Mesodermal cell (in vitro differentiated cells): ENCODE data around the gene CRKL.
A peak's percentile ranks its signal among the peaks of the same experiment; 100 is the strongest.
"Not testable (repeated sequence)": the region's sequence is repeated elsewhere in the genome, so short reads cannot be mapped to it uniquely, and the experiment has no call there.

Experiments
- H3K27ac ChIP-seq: 2 replicates; pipeline ENCODE4 v1.7.0; 2013; ENCODE audit warnings: mild to moderate bottlenecking, low read depth, low read length, moderate library complexity; ENCODE audit not compliant: severe bottlenecking
- H3K36me3 ChIP-seq: 2 replicates; pipeline ENCODE4 v1.7.1; 2013; ENCODE audit warnings: mild to moderate bottlenecking, low read length, moderate library complexity; ENCODE audit not compliant: control insufficient read depth, insufficient read depth
- H3K4me1 ChIP-seq: one replicate; pipeline ENCODE4 v1.7.1; 2013; ENCODE audit warnings: mild to moderate bottlenecking, low read length; ENCODE audit not compliant: insufficient read depth, control insufficient read depth, poor library complexity, severe bottlenecking
- H3K4me3 ChIP-seq: 2 replicates; pipeline ENCODE4 v1.7.0; 2013; ENCODE audit warnings: low read length, control low read depth, mild to moderate bottlenecking; ENCODE audit not compliant: insufficient read depth, poor library complexity, severe bottlenecking; ENCODE audit errors: extremely low read depth
- H3K9me3 ChIP-seq: 2 replicates; pipeline ENCODE4 v1.7.1; 2013; ENCODE audit warnings: mild to moderate bottlenecking, low read length, moderate library complexity; ENCODE audit not compliant: control insufficient read depth
- WGBS, 2 experiments: methylation state at CpG; one replicate each; pipeline ENCODE4 v1.1.5; 2013; ENCODE audit warnings: missing lambda C conversion rate in 2 of 2; ENCODE audit not compliant: insufficient coverage in 2 of 2; 5-methylcytosine and 5-hydroxymethylcytosine counted together

CRKL gene

DNA sequence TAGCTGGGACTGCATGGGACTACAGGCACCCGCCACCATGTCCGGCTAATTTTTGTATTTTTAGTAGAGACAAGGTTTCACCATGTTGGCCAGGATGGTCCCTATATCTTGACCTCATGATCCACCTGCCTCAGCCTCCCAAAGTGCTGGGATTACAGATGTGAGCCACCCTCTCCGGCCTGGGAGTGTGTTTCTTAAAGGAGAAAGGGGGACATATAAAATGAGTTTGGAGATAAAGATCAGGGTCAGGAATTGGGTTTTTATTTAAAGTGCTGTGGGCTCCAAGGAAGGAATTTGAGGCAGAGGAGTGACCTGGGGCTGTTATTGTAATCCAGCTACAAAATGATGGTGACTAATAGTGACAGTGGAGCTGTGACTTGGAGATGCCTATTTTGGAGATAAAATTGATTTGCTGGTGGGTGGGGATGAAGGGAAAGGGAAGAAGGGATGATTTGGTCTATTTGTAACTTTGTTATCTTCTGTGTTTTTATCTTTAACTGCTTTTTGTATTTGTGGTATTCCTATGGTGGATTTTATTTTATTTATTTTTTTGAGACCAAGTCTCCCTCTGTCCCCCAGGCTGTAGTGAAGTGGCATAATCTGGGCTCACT is 5.0 kb downstream of the CRKL start:
- peaks cover 13% of the 10 kb centered on the region for H3K4me1 ChIP-seq
- H3K36me3 ChIP-seq = peaks cover 40% of the 10 kb centered on the region
- H3K27ac ChIP-seq = no peak overlapping the region

DNA sequence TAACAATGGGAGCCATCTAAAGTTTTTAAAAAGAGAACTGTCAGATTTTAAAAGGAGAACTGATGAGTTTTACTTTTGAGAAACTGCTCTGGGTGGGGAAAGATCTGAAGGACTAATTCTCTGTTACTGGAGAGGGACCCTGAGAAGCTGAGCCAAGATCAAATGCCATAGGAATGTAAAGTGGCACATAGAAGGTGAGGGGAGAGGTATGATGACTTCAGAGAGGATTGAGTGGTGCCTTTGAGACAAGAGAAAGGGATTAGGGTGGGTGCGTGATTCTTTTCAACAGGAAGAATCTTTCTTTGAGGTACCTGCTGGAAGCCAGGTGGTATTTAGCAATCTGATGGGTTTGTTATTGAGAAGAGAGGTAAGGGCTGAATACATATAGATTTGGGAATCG is 9.0 kb downstream of the CRKL start:
- H3K9me3 ChIP-seq = no peaks in the 10 kb centered on the region
- peaks cover 4% of the 10 kb centered on the region for H3K4me1 ChIP-seq
- H3K36me3 ChIP-seq = peaks cover 55% of the 10 kb centered on the region
- WGBS, 2 experiments = 86 to 100% methylated on average over 2 of the region's 2 CpGs
- no peak overlapping the region for H3K4me3 ChIP-seq
- no peak overlapping the region for H3K27ac ChIP-seq

More for the DNA sequence above, 5.0 kb downstream of the CRKL start:
- H3K4me3 ChIP-seq = no peak overlapping the region
- no peaks in the 10 kb centered on the region for H3K9me3 ChIP-seq
- 0 to 100% methylated on average over 1 of the region's 3 CpGs for WGBS, 2 experiments

DNA sequence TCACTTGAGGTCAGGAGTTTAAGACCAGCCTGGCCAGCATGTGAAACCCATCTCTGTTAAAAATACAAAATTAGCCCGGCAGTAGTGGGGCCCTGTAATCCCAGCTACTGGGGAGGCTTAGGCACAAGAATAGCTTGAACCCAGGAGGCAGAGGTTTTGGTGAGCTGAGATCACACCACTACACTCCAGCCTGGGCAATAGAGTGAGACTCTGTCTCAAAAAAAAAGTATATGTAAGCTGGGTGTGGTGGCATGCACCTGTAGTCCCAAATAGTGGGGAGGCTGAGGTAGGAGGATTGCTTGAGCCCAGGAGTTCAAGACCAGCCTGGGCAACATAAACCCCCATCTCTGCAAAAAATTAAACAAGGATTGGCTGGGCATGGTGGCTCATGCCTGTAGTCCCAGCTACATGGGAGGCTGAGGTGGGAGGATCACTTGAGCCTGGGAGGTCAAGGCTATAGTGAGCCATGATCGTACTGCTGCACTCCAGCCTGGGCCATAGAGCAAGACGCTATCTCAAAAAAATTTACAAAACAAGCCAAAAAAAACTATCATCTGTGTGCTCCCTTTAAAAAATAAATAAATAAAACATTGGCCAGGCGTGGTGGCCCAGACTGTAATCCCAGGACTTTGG is 10.8 kb downstream of the CRKL start:
- Histone ChIP-seq H3K27ac (no peak overlapping the region), H3K9me3 (no peaks in the 10 kb centered on the region), H3K4me3 (no peak overlapping the region), H3K4me1 (no peaks in the 10 kb centered on the region), H3K36me3 (peaks cover 54% of the 10 kb centered on the region)
- WGBS, 2 experiments = 89 to 90% methylated on average over 1 to 3 of the region's 4 CpGs

DNA sequence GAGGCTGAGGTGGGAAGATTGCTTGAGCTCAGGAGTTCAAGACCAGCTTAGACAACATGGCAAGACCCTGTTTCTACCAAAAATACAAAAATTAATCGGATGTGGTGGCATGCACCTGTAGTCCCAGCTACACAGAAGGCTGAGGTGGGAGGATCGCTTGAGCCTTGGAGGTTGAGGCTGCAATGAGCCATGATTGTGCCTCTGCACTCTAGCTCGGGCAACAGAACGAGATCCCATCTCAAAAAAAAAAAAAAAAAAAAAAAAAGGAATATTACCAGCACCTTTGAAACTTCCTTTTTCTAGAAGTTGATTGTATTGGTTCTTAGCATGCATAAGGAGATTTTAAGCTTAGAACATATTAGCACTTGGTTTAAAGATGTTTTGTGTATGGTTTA is 11.4 kb downstream of the CRKL start:
- Histone ChIP-seq H3K4me3 (no peak overlapping the region), H3K4me1 (no peaks in the 10 kb centered on the region), H3K36me3 (peaks cover 52% of the 10 kb centered on the region), H3K9me3 (no peaks in the 10 kb centered on the region), H3K27ac (no peak overlapping the region)
- WGBS, 2 experiments = 100% methylated on average over 1 of the region's 4 CpGs

DNA sequence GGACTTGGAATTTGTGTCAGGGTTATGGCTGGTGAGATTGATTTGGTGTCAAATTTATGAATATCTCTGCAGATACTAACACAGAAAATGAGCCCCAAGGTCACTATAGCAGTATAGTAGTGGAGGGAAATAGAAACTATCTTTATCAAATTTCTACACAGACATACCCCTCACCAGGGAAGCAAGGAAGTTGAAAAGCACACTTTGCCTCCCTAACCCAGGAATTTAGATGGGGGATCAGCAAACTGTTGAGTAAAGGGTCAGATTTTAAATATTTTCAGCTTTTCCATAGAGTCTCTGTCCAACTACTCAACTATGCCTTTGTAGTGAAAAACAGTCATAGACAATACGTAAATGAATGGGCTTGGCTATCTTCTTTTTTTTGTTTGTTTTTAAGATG is 12.8 kb downstream of the CRKL start:
- Histone ChIP-seq H3K9me3 (no peaks in the 10 kb centered on the region), H3K4me1 (no peaks in the 10 kb centered on the region), H3K27ac (no peak overlapping the region), H3K36me3 (peaks cover 55% of the 10 kb centered on the region), H3K4me3 (no peak overlapping the region)
- no CpG with 5 or more reads among the region's 1 CpG for WGBS, 2 experiments

DNA sequence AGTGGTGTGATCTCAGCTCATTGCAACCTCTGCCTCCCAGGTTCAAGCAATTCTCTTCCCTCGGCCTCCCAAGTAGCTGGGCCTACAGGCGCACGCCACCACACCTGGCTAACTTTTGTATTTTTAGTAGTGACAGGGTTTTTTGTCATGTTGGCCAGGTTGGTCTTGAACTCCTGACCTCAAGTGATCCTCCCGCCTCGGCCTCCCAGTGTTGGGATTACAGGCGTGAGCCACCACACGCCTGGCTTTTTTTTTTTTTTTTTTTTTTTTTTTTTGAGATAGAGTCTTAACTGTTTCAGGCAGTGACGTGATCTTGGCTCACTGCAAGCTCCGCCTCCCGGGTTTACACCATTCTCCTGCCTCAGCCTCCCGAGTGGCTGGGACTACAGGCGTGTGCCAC is 13.2 kb downstream of the CRKL start:
- not testable (repeated sequence) for H3K4me1 ChIP-seq, H3K9me3 ChIP-seq, H3K4me3 ChIP-seq, H3K27ac ChIP-seq
- H3K36me3 ChIP-seq = peaks cover 55% of the 10 kb centered on the region
- 93 to 98% methylated on average over 4 to 11 of the region's 12 CpGs for WGBS, 2 experiments

DNA sequence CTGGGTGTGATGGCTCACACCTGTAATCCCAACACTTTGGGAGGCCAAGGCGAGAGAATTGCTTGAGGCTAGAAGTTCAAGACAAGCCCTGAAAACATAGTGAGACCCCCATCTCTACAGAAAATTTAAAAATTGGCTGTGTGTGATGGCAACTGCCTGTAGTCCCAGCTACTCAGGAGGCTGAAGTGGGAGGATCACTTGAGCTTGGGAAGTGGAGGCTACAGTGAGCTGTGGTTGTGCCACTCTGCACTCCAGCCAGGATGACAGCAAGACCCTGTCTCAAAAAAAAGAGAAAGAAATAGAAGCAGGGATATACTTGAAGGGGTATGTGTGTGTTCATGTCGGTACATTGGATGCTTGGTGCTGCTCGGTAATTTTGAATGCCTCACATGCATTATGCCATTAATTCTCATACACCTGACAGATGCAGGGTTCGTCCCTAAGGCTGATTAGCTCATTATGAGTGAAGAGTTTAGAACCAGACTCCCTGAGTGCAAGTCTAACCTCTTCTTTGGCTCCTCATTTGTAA is 14.0 kb downstream of the CRKL start:
- WGBS, 2 experiments = 80 to 100% methylated on average over 1 of the region's 4 CpGs
- no peak overlapping the region for H3K27ac ChIP-seq
- peaks cover 4% of the 10 kb centered on the region for H3K4me1 ChIP-seq
- H3K36me3 ChIP-seq = peaks cover 55% of the 10 kb centered on the region
- no peaks in the 10 kb centered on the region for H3K9me3 ChIP-seq
- H3K4me3 ChIP-seq = no peak overlapping the region

DNA sequence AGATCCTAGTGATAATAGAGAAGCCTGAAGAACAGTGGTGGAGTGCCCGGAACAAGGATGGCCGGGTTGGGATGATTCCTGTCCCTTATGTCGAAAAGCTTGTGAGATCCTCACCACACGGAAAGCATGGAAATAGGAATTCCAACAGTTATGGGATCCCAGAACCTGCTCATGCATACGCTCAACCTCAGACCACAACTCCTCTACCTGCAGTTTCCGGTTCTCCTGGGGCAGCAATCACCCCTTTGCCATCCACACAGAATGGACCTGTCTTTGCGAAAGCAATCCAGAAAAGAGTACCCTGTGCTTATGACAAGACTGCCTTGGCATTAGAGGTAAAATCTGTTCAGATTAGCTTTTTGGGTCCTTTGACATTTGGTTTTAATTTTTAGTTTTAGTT is 16.7 kb downstream of the CRKL start:
- Histone ChIP-seq H3K27ac (no peak overlapping the region), H3K4me1 (peaks cover 4% of the 10 kb centered on the region), H3K36me3 (peaks cover 66% of the 10 kb centered on the region), H3K4me3 (no peak overlapping the region), H3K9me3 (no peaks in the 10 kb centered on the region)
- 89 to 95% methylated on average over 6 of the region's 7 CpGs for WGBS, 2 experiments

DNA sequence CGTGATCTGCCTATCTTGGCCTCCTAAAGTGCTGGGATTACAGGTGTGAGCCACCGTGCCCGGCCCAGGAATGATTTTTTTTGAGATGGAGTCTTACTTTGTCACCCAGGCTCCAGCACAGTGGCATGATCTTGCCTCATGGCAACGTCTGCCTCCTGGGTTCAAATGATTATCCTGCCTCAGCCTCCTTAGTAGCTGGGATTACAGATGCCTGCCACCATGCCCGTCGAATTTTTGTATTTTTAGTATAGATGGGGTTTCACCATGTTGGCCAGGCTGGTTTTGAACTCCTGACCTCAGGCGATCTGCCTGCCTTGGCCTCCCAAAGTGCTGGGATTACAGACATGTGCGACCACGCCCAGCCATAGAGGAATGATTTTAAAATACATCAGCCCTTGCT is 17.8 kb downstream of the CRKL start:
- not testable (repeated sequence) for H3K4me1 ChIP-seq, H3K9me3 ChIP-seq, H3K4me3 ChIP-seq, H3K27ac ChIP-seq
- WGBS, 2 experiments = 90 to 99% methylated on average over 4 to 8 of the region's 9 CpGs
- peaks cover 60% of the 10 kb centered on the region for H3K36me3 ChIP-seq

DNA sequence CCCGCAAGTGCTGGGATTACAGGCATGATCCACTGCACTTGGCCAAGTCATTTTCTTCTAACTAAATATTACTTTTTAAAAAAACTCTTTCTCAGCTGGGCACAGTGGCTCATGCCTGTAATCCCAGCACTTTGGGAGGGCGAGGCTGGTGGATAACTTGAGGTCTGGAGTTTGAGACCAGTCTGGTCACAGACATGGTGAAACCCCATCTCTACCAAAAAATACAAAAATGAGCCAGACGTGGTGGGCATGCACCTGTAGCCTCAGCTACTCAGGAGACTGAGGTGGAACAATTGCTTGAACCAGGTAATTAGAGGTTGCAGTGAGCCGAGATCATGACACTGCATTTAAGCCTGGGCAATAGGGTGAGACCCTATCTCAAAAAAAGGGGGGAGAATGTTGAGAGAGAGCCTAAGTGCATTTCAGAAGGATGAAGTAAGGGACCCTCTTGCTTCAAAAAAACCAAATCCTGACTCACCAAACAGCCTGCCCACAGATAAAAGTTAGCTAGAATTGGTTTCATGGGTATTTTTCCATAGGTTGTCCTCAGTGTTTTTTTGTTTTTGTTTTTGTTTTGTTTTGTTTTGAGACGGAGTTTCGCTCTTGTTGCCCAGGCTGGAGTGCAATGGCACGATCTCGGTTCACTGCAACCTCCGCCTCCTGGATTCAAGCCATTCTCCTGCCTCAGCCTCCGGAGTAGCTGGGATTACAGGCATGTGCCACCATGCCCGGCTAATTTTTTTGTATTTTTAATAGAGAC is 18.8 kb downstream of the CRKL start:
- Histone ChIP-seq H3K36me3 (peaks cover 66% of the 10 kb centered on the region), H3K27ac (peak overlapping the region; percentile 36)
- 97 to 98% methylated on average over 9 to 10 of the region's 11 CpGs for WGBS, 2 experiments
- not testable (repeated sequence) for H3K4me3 ChIP-seq, H3K4me1 ChIP-seq, H3K9me3 ChIP-seq
